Astrocyte (in vitro differentiated cells and primary cell): ENCODE measurements around the gene MAP4K4.

Source experiments
- CTCF ChIP-seq: IDR thresholded peaks from 2 replicates; pipeline ENCODE4 v1.5.1; 2011; ENCODE audit warnings: low read depth, mild to moderate bottlenecking, inconsistent platforms, low read length, moderate library complexity; ENCODE audit not compliant: insufficient read depth
- EZH2 ChIP-seq: IDR thresholded peaks from 2 replicates; pipeline ENCODE4 v1.6.1; 2012; ENCODE audit warnings: mild to moderate bottlenecking, low read length, inconsistent platforms; ENCODE audit not compliant: insufficient read depth

DNA sequence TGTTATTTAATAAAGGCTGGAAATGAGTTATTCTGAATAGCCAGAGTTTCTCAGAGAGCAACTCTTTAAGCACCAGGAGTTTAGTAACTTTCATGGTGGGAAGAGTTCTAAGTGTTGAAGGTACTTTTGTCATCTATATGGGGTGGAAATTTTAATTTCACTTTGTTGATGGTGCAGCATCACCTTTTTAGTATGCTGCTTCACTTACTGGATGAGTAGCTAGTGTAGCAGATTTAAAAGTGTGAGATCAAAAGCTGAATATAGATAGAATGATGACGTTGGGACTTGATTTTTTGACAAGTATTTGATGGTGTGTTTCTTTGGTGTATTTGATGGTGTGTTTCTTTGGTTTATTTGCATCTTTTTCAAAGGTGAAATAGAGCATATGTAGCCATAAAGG is 47.3 kb downstream of the MAP4K4 start:
- TF ChIP-seq CTCF (no peak), EZH2 (no peak)
